ENCODE measurements around the gene ARHGAP18. TPM values are rescaled to one million over a fixed set of nuclear protein-coding genes. Genes with fewer than 3 reads are reported as not detected.
A peak's percentile ranks its signal among the peaks of the same experiment; 100 is the strongest.
"Not testable (repeated sequence)": the region's sequence is repeated elsewhere in the genome, so short reads cannot be mapped to it uniquely, and the experiment has no call there.

The ARHGAP18 gene
- total RNA-seq, 4 donors from 2014 or later = 29.1 to 47.2 (median 38.5) TPM

- TF ChIP-seq CTCF (IDR thresholded peaks at IDR 0.05) = no peak
- no peak for DNase-seq (ENCODE audit: low spot score)
- no peak for ATAC-seq (ENCODE audit: low FRiP score)
These were observed 119.5 kb downstream of the ARHGAP18 start for GRCh38 chr6:129590408-129591022.

- ATAC-seq (ENCODE audit: low FRiP score) (no peak), DNase-seq (ENCODE audit: low spot score) (no peak)
- no peak for TF ChIP-seq CTCF (IDR thresholded peaks at IDR 0.05)
These were observed 123.2 kb downstream of the ARHGAP18 start for GRCh38 chr6:129586815-129587214.

- no peak for TF ChIP-seq CTCF (IDR thresholded peaks at IDR 0.05)
- DNase-seq (ENCODE audit: low spot score) (no peak), ATAC-seq (ENCODE audit: low FRiP score) (no peak)
These were observed 126.1 kb downstream of the ARHGAP18 start for GRCh38 chr6:129583866-129584265.

GRCh38 chr6:129578315-129578714, 131.7 kb downstream of the ARHGAP18 start:
- no peak for ATAC-seq (ENCODE audit: low FRiP score)
- no peak for DNase-seq (ENCODE audit: low spot score)
- no peak for TF ChIP-seq CTCF (IDR thresholded peaks at IDR 0.05)

- DNase-seq (ENCODE audit: low spot score) (no peak), ATAC-seq (ENCODE audit: low FRiP score) (no peak)
- TF ChIP-seq CTCF (IDR thresholded peaks at IDR 0.05) = no peak
These were observed 132.3 kb downstream of the ARHGAP18 start for GRCh38 chr6:129577691-129578090.

- DNase-seq (ENCODE audit: low spot score) = no peak
- TF ChIP-seq CTCF (IDR thresholded peaks at IDR 0.05) = no peak
- no peak for ATAC-seq (ENCODE audit: low FRiP score)
These were observed 133.5 kb downstream of the ARHGAP18 start for GRCh38 chr6:129576456-129576855.

- TF ChIP-seq CTCF (IDR thresholded peaks at IDR 0.05) = no peak
- DNase-seq (ENCODE audit: low spot score) (no peak), ATAC-seq (ENCODE audit: low FRiP score) (peak; percentile 57)
These were observed 134.4 kb downstream of the ARHGAP18 start for GRCh38 chr6:129575378-129576118.

- DNase-seq (ENCODE audit: low spot score); ATAC-seq (ENCODE audit: low FRiP score): not testable (repeated sequence)
These were observed 135.4 kb downstream of the ARHGAP18 start for GRCh38 chr6:129574605-129575004.

GRCh38 chr6:129570929-129571328, 139.0 kb downstream of the ARHGAP18 start:
- not testable (repeated sequence) for DNase-seq (ENCODE audit: low spot score); ATAC-seq (ENCODE audit: low FRiP score)
